Stimulated activated CD8-positive, alpha-beta memory T cell treated with anti-CD3 and anti-CD28 coated beads, Interleukin-7, amount 100 ng/mL, for 24 hours (primary cell): ENCODE data around the gene SMIM28.
A peak's percentile ranks its signal among the peaks of the same experiment; 100 is the strongest.

ENCODE experiments used
- DNase-seq: peaks from one replicate; pipeline ENCODE4 v3.0.0-alpha.2; 2020; ENCODE audit warnings: low read depth

Gene SMIM28

GRCh38 chr6:138374230-138374629, 3.5 kb upstream of the SMIM28 start:
- no peak for DNase-seq

DNA sequence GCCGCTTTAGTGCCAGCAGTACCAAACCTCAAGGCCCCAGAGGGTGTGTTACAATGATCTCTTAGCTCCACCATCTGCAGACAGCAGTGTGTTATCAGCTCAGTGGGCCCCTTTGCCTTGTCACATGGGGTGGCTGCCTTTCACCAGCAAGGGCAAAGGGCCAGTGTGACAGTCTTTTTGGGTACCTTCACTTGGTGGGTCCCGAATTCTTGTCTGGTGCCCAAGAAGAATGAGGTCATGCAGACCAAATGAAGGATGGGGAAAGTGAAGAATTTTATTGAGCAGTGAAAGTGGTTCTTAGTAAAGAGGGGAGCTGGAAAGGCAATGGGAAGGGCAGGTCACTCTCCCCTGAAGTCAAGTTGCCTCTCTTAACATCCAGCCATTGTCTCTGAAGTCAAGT, 2.9 kb upstream of the SMIM28 start:
- no peak for DNase-seq

GRCh38 chr6:138377042-138377441, 663 bp upstream of the SMIM28 start:
- DNase-seq = no peak

DNA sequence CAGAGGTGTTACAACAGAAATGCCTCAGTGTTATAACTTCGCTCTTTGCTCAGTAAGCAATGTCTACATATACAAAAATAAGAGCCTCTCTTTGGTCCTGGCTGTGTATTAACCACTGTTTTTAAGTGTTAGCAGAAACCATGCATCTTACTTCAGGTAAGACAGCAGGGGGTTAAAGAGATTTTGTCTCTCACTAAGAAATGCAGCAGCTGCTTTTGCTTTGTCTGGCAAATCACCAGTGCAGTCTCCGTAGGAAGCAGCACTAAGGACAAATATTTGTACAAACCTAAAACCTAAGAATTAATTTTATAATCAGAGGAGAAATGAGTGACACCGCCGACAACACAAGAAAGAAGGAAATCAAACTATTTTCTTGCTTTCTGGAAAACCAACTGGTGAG, 758 bp downstream of the SMIM28 start:
- DNase-seq = no peak

- DNase-seq = no peak
Observed at GRCh38 chr6:138382498-138383265, 5.0 kb downstream of the SMIM28 start.

DNA sequence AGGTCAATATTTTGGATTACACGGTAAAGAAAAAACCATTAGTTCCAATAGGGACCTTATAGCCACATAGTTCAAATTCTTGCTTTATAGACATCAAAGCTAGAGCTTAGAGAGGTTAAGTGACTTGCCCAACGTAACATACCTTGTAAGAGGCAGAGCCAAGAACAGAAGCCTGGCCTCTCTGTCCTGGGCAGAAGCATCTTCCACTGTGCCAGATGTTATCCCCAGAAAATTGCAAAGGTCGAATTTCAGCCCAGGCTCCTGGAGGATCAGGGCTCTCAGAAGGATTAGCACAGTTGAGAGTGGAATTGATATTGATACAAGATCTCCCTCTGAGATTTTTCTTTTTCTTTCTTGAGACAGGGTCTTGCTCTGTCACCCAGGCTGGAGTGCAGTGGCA, 6.1 kb downstream of the SMIM28 start:
- DNase-seq = no peak

GRCh38 chr6:138386897-138387296, 9.2 kb downstream of the SMIM28 start:
- DNase-seq = no peak

DNA sequence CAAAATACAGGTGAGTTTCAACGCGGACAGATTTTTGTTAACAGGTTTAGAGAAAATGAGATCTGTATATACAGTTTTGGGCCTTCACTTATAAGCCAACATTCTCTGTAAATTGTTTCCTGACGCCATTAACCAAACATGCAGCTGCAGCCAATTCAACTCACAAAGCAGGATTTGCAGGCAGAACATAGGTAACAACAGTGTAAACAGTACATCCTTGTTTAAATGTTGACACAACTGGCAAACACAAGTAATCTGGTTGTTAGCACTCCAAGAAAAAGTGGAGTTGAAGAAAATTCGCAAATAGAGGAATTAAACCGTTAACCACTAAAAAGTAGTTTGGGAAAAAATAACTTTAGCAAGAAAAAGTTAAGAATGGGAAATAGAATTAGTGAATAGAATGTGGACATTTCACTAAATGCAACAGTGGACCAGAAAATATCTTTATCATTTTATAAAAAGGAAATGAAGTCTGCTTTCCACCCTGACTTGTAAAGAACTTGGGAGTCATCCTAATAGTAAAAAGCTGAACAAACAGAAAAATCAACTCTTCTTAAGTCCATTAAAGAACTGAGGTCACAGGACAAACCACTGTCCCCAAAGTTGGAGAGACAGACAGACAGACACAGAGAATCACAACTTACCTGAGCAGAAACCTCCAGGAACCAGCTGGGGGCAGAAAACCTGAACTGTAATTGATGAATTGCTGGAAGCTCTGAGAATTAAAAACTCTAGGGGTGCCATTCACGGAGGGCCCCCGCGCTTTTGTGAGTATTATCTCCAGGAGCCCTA, 10.1 kb downstream of the SMIM28 start:
- DNase-seq = no peak

DNA sequence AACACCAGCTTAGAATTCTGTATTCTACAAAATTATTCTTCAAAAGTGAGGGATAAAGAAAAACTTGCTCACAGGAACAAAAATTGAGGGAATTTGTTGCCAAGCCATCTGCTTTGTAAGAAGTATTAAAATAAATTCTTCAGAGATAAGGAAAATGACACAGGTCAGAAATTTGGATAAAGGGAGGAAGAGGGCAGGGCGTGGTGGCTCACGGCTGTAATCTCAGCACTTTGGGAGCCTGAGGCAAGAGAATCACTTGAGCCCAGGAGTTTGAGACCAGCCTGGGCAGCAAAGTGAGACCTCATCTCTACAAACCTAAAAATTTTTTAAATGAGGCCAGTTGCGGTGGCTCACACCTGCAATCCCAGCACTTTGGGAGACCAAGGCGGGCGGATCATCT, 11.8 kb downstream of the SMIM28 start:
- no peak for DNase-seq

DNA sequence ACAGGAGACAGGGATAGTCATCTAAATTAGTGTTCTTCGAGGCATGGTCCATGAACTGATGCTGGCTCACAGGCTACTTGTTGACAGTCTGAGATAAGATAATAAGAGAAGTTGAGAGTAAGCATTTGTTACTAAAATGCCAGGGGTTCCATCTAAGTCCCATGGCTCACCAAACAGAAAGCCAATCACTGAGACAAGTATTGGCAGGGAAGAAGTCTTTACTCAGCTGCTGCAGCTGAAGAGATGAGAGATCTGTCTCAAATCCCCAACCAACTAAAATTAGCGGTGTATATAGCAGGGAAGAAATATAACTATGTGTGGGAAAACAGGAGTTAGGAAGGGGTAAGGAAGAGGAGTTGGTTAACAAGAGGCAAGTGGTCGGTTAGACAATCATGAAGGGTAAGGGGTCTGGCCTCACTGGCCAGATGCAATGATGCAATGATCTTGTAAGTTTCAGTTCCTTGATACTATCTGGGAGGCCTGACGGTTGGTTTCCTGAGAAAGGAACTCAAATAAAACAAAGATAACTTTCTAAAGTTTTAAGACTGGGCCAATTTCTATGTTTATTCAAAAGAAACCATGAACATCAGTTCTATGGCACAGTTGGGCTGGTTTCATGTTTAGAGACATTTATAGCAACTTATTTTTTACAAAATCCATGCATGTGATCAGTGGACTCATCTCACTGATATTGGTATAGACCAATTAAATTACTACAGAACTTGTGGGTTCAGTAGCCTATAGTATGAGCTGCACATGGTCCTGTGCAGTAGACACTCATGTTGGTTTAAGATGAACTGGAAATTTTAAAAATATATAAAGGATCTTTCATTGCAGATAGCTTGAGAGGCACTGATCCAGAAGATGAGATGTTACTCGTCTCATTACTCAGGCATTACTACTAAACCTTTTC, 16.4 kb downstream of the SMIM28 start:
- DNase-seq = no peak

DNA sequence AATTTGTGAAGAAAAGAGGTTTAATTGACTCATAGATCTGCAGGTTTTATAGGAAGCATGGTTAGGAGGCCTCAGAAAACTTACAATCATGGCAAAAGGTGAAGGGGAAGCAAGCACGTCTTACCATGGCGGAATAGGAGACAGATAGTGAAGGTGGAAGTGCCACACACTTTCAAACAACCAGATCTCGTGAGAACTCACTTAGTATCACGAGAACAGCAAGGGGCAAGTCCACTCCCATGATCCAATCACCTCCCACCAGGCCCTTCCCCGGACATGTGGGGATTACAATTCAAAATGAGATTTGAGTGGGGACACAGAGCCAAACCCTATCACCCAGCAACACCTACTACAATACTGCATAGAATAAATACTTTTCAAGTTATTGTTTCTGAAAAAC, 19.0 kb downstream of the SMIM28 start:
- DNase-seq = no peak

GRCh38 chr6:138397128-138398122, 19.7 kb downstream of the SMIM28 start:
- no peak for DNase-seq

GRCh38 chr6:138400326-138400725, 22.6 kb downstream of the SMIM28 start:
- no peak for DNase-seq

DNA sequence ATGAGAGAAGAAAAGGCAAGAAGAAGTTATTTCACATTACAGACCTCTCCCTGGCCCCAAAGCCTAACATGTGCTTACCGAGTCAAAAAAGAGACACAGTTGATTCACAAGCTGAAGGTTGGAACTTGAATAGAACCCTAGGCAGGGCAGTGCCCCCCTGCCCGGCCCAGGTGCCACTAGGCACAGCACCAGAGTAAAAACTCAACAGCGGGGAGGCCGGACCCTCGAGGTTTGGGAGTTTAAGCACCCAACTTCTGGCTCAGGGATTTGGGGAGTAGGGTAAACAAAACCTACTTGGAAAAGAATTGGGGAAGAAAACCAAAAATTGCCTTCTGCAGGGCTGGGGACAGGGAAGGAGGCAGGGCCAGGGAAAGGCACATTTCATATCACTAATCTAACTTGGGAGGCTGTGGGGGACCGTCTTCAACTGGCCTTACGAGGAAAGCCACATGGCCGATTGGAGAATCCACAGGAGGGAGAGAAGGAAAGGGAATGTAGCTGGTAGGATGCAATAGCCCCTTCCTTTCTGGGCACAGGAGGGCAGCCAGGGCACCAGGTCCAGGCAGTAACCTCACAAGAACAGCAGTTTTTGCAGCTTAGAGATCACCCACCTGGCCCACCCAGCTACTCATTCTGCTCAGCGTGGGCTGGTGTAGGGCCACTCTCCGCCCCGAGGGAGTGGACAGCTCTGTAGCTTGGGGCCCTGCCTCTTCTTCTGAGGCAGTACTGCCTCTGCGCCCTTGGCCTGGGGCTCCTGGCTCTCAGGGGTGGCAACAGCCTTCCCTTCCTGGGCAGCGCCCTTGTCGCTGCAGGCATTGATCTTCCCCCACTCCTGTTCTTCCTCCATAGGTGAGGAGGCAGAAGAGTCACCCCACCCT, 24.5 kb downstream of the SMIM28 start:
- DNase-seq = no peak

- no peak for DNase-seq
Observed at GRCh38 chr6:138402838-138403187, 25.1 kb downstream of the SMIM28 start.

- no peak for DNase-seq
Observed at GRCh38 chr6:138403324-138403800, 25.7 kb downstream of the SMIM28 start.

DNA sequence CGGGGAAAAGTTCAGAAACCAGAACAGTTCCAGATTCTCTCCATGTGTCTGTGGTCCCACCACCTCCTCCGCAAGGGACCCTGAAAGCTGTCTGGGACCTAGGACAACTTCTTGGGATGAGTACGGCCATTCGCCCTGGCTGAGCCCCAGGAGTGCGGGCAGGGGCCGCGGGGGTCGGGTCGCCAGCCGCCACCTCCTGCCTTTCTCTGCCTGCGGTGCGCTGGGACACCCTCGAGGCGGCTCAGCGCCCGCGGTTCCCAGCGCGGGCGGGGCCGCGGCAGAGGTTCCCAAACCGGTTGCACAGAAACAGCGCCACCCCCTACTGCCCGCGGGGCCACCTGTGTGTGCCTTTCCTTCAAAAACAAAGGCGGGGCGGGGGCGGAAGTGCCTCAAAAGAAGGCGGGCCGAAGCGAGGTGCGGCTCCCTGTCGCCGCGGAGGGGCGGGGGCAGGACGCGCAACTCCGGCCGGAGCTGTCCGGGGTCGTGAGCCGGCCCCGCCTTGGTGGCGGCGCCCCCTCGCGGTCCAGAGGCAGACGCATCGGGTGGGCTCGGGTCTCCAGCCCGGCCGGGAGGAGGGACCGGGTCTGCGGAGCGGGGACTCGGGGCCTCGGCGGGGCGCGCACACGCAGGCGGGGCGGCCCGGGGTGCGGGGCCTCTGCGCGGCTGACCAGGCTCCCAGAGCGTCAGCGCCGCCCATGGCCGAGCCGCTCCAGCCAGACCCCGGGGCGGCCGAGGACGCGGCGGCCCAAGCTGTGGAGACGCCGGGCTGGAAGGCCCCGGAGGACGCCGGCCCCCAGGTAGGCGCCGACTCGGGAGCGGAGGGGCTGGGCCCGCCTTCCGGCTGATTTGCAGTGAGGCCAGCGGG, 26.3 kb downstream of the SMIM28 start, which contains the start of gene HEBP2:
TSS of gene HEBP2 (plus strand) at position 423 of the 865 bp plus-strand sequence. CDS start at position 696, 273 bp downstream.
- DNase-seq = peak; percentile 85

GRCh38 chr6:138404666-138405337, 27.1 kb downstream of the SMIM28 start:
- DNase-seq = no peak
